BJ (cell line): ENCODE data around the gene NDNF. TPM values are rescaled to one million over a fixed set of nuclear protein-coding genes. Genes with fewer than 3 reads are reported as not detected.
A peak's percentile ranks its signal among the peaks of the same experiment; 100 is the strongest.

Experiments
- CTCF ChIA-PET: fragments of 350-600 bp; formaldehyde crosslinking; extraction: SDS; loops from one replicate; lab custom pipeline; 2021; ENCODE audit warnings: antibody characterized with exemption, inconsistent platforms; lab: Yijun Ruan, JAX
- POLR2A ChIA-PET: fragments of 300-600 bp; sonication (Branson Sonifier 250); formaldehyde crosslinking; extraction: SDS; loops from one replicate; lab custom pipeline; 2021; ENCODE audit warnings: antibody characterized with exemption; lab: Charles Lee
- DNase-seq: peaks from one replicate; pipeline ENCODE4 v3.0.0-alpha.2; 2011; ENCODE audit warnings: low read depth
- H3K27me3 ChIP-seq: 2 replicates; pipeline ENCODE4 v1.6.0; 2011; ENCODE audit warnings: low read length; ENCODE audit not compliant: control insufficient read depth, insufficient read depth
- H3K36me3 ChIP-seq: 2 replicates; pipeline ENCODE4 v1.5.1; 2011; ENCODE audit warnings: low read length; ENCODE audit not compliant: control insufficient read depth, insufficient read depth
- H3K4me3 ChIP-seq: 2 replicates; pipeline ENCODE4 v1.5.1; 2011; ENCODE audit warnings: low read depth, mild to moderate bottlenecking, control low read depth, low read length
- CTCF ChIP-seq: IDR thresholded peaks from 2 replicates; pipeline ENCODE4 v1.5.1; 2011; ENCODE audit warnings: low read depth, mild to moderate bottlenecking, control low read depth, inconsistent platforms, low read length, moderate library complexity; ENCODE audit not compliant: insufficient read depth
- polyA plus RNA-seq: library from polyadenylated mRNA; depleted of rRNA; stranded (reverse); fragments of >200 nt; gene quantifications from 2 replicates; pipeline ENCODE4 v1.2.3, GENCODE V29; 2011

Gene NDNF
- polyA plus RNA-seq, 1 experiment: 0.11 TPM

- DNase-seq: no peak
- Histone ChIP-seq H3K36me3 (no peaks in the 10 kb centered on the region), H3K4me3 (no peak overlapping the region), H3K27me3 (no peaks in the 10 kb centered on the region)
- CTCF ChIA-PET: interaction anchor here (0.9 kb wide), 1 partner anchor 25 kb away, joined by 3 read pairs; no protein-coding TSS in a partner anchor
- POLR2A ChIA-PET: no interaction called here
- TF ChIP-seq CTCF: no peak
These were observed 36.2 kb upstream of the NDNF start for GRCh38 chr4:121108557-121108956.

GRCh38 chr4:121107507-121107906, 35.2 kb upstream of the NDNF start:
- DNase-seq: no peak
- TF ChIP-seq CTCF: no peak
- H3K36me3 ChIP-seq: no peaks in the 10 kb centered on the region
- POLR2A ChIA-PET: no interaction called here
- H3K27me3 ChIP-seq: no peaks in the 10 kb centered on the region
- H3K4me3 ChIP-seq: no peak overlapping the region
- CTCF ChIA-PET: interaction anchor here (0.9 kb wide), 2 partner anchors 12 to 24 kb away, joined by 3 read pairs; no protein-coding TSS in a partner anchor

- no peak for DNase-seq
- no peaks in the 10 kb centered on the region for H3K36me3 ChIP-seq
- CTCF ChIA-PET: no interaction called here
- POLR2A ChIA-PET: interaction anchor here (0.7 kb wide), 1 partner anchor 963 kb away, joined by 10 read pairs; no protein-coding TSS in a partner anchor
- no peaks in the 10 kb centered on the region for H3K27me3 ChIP-seq
- no peak overlapping the region for H3K4me3 ChIP-seq
- no peak for TF ChIP-seq CTCF
These were observed 27.9 kb upstream of the NDNF start for GRCh38 chr4:121100093-121100775.

- POLR2A ChIA-PET: no interaction called here
- Histone ChIP-seq H3K27me3 (no peaks in the 10 kb centered on the region), H3K36me3 (no peaks in the 10 kb centered on the region), H3K4me3 (no peak overlapping the region)
- TF ChIP-seq CTCF: no peak
- CTCF ChIA-PET: no interaction called here
- no peak for DNase-seq
These were observed 25.9 kb upstream of the NDNF start for GRCh38 chr4:121098266-121098665.

- peak; percentile 49 for TF ChIP-seq CTCF
- ChIA-PET CTCF (interaction anchor here (0.5 to 0.9 kb wide), 4 partner anchors 16 to 1238 kb away, joined by 3 to 4 read pairs (median 4); no protein-coding TSS in a partner anchor), POLR2A (no interaction called here)
- Histone ChIP-seq H3K4me3 (no peak overlapping the region), H3K27me3 (no peaks in the 10 kb centered on the region), H3K36me3 (no peaks in the 10 kb centered on the region)
- peak; percentile 9 for DNase-seq
These were observed 24.3 kb upstream of the NDNF start for GRCh38 chr4:121096629-121097028.
